MM.1S (cell line): ENCODE results near the gene FKBP2.
A peak's percentile ranks its signal among the peaks of the same experiment; 100 is the strongest.

ENCODE experiments used
- DNase-seq: peaks from one replicate; pipeline ENCODE4 v3.0.0-alpha.2; 2015
- H2AFZ ChIP-seq: fragments of 300-600 bp; sonication (generic); 2 replicates; pipeline ENCODE4 v1.6.0; 2016; ENCODE audit warnings: antibody characterized with exemption, low read length
- H3F3A ChIP-seq: fragments of 300-600 bp; sonication (generic); 2 replicates; pipeline ENCODE4 v1.6.1; 2016; ENCODE audit warnings: mild to moderate bottlenecking, antibody characterized with exemption, low read length, moderate library complexity, mixed read lengths; ENCODE audit not compliant: insufficient read depth
- H3K27ac ChIP-seq: fragments of 300-600 bp; sonication (generic); 2 replicates; pipeline ENCODE4 v1.5.1; 2016; ENCODE audit warnings: mild to moderate bottlenecking, low read length
- H3K27me3 ChIP-seq: fragments of 300-600 bp; sonication (generic); replicated peaks from 2 replicates; pipeline ENCODE4 v1.6.0; 2016; ENCODE audit warnings: low read length; ENCODE audit not compliant: insufficient read depth
- H3K36me3 ChIP-seq: fragments of 300-600 bp; sonication (generic); replicated peaks from 2 replicates; pipeline ENCODE4 v1.6.1; 2016; ENCODE audit warnings: mild to moderate bottlenecking, low read length, mixed read lengths; ENCODE audit not compliant: insufficient read depth
- H3K4me1 ChIP-seq: fragments of 300-600 bp; sonication (generic); 2 replicates; pipeline ENCODE4 v1.6.1; 2016; ENCODE audit warnings: low read length, mixed read lengths
- H3K4me2 ChIP-seq: fragments of 300-600 bp; sonication (generic); 2 replicates; pipeline ENCODE4 v1.6.0; 2016; ENCODE audit warnings: low read depth, low read length
- H3K4me3 ChIP-seq: fragments of 300-600 bp; sonication (generic); 2 replicates; pipeline ENCODE4 v1.5.1; 2016; ENCODE audit warnings: low read length, mixed read lengths
- H3K79me2 ChIP-seq: fragments of 300-600 bp; sonication (generic); 2 replicates; pipeline ENCODE4 v1.6.1; 2016; ENCODE audit warnings: mixed run types, low read length, mixed read lengths
- H3K9ac ChIP-seq: fragments of 300-600 bp; sonication (generic); 2 replicates; pipeline ENCODE4 v1.6.1; 2016; ENCODE audit warnings: low read length, mixed read lengths
- H3K9me2 ChIP-seq: fragments of 300-600 bp; sonication (generic); replicated peaks from 2 replicates; pipeline ENCODE4 v1.6.1; 2016; ENCODE audit warnings: mild to moderate bottlenecking, low read length, mixed read lengths; ENCODE audit not compliant: insufficient read depth
- H3K9me3 ChIP-seq: fragments of 300-600 bp; sonication (generic); replicated peaks from 2 replicates; pipeline ENCODE4 v1.6.1; 2016; ENCODE audit warnings: mild to moderate bottlenecking, low read length, mixed read lengths; ENCODE audit not compliant: insufficient read depth
- H4K20me1 ChIP-seq: fragments of 300-600 bp; sonication (generic); 2 replicates; pipeline ENCODE4 v1.6.1; 2016; ENCODE audit warnings: mild to moderate bottlenecking, low read length, moderate library complexity, mixed read lengths; ENCODE audit not compliant: insufficient read depth
- EZH2 ChIP-seq: fragments of 300-600 bp; sonication (generic); optimal IDR thresholded peaks from 2 replicates; pipeline ENCODE3; 2017; ENCODE audit warnings: low read depth, mild to moderate bottlenecking, antibody characterized with exemption, low read length, mixed read lengths
- EZH2phosphoT487 ChIP-seq: fragments of 300-600 bp; sonication (generic); IDR thresholded peaks from 2 replicates; pipeline ENCODE4 v1.6.1; 2018; ENCODE audit warnings: antibody characterized with exemption, low read length
- TF ChIP-seq, protein P1 (sequence below): fragments of 300-600 bp; sonication (generic); IDR thresholded peaks from 2 replicates; pipeline ENCODE4 v1.5.1; 2016; ENCODE audit warnings: antibody characterized with exemption, low read length, mixed read lengths

Gene FKBP2

DNA sequence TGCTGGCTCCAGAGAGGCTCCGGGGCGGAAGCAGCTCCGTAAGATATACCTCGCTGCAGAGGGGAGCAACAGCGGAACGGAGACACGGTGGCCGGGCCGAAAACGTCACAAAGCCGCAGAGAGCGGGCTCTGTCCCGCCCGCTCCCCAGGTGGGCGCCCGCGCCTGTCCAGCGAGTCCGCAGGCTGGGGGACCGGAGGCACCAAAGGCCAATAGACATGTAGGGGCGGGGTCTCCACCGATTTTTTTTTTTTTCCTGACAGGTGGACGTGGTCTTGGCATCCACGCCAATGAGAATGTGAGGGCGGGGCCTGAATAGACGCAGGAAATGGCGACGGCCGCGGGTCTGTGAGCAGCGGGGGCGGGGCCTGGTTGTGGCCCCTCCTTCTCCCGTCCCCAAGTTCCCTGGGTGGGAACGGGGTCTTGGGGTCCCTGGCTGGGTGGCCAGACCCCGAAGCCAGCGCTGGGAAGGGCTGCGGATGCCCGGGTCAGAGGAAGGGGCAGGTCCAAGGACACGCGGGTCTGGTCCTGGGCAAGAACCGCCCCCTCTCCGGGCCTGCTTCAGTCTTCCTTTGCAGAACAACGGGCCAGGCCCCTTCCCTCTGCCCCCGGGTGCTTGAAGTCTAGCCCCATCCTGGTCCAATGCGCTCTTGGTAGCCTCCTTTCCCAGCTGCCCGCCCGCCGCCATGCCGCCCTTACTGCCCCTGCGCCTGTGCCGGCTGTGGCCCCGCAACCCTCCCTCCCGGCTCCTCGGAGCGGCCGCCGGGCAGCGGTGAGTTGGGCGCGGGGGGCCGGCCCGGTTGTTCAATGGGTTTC is 10.5 kb upstream of the FKBP2 start, which contains the start of gene DNAJC4:
DNAJC4 (plus strand) TSS at position 378 of the 814 bp plus-strand sequence; CDS start at position 685, 307 bp downstream.
- Histone ChIP-seq H3K36me3 (no peaks in the 10 kb centered on the region), H3K9ac (peak within 1 kb of the TSS; percentile 89), H3K27me3 (no peaks in the 10 kb centered on the region), H3F3A (peaks cover 10% of the 10 kb centered on the region), H3K4me3 (peak within 1 kb of the TSS; percentile 97), H3K27ac (peak within 1 kb of the TSS; percentile 51; the same call in 1 of the 2 replicates), H3K9me2 (no peaks in the 10 kb centered on the region), H3K9me3 (no peaks in the 10 kb centered on the region), H2AFZ (peak within 1 kb of the TSS; percentile 78), H3K4me1 (peaks cover 14% of the 10 kb centered on the region), H4K20me1 (no peaks in the 10 kb centered on the region), H3K4me2 (peak within 1 kb of the TSS; percentile 85), H3K79me2 (peaks cover 31% of the 10 kb centered on the region)
- TF ChIP-seq EZH2phosphoT487 (no peak), EZH2 (no peak)
- peak; percentile 97 for DNase-seq

DNA sequence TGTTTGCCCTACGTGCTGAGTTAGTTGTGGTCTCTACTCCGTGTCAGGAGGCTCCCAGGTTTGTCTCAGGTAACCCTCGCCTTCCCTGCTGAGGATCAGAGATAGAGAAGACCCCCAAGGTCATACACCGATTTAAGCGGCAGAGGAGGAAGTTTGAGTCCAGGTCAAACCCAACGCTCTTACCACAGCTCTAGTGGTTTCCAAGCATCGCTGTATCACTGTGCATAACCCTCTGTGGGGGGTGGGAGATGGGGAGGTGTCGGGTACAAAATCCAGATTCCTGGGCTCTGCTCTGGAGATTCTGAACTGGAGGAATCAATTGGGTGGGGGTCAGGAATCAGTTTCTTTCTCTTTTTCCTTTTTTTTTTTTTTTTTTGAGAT is 9.9 kb upstream of the FKBP2 start:
- H3F3A ChIP-seq: peaks cover 10% of the 10 kb centered on the region
- TF ChIP-seq EZH2phosphoT487: no peak
- TF ChIP-seq EZH2: no peak
- TF ChIP-seq, protein P1, sequence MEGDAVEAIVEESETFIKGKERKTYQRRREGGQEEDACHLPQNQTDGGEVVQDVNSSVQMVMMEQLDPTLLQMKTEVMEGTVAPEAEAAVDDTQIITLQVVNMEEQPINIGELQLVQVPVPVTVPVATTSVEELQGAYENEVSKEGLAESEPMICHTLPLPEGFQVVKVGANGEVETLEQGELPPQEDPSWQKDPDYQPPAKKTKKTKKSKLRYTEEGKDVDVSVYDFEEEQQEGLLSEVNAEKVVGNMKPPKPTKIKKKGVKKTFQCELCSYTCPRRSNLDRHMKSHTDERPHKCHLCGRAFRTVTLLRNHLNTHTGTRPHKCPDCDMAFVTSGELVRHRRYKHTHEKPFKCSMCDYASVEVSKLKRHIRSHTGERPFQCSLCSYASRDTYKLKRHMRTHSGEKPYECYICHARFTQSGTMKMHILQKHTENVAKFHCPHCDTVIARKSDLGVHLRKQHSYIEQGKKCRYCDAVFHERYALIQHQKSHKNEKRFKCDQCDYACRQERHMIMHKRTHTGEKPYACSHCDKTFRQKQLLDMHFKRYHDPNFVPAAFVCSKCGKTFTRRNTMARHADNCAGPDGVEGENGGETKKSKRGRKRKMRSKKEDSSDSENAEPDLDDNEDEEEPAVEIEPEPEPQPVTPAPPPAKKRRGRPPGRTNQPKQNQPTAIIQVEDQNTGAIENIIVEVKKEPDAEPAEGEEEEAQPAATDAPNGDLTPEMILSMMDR: no peak
- peak overlapping the region; percentile 89 for H3K9ac ChIP-seq
- no peaks in the 10 kb centered on the region for H3K9me2 ChIP-seq
- no peak for DNase-seq
- no peaks in the 10 kb centered on the region for H4K20me1 ChIP-seq
- peaks cover 14% of the 10 kb centered on the region for H3K4me1 ChIP-seq
- H3K79me2 ChIP-seq: peaks cover 31% of the 10 kb centered on the region
- peak overlapping the region; percentile 51; the same call in 1 of the 2 replicates for H3K27ac ChIP-seq
- H3K9me3 ChIP-seq: no peaks in the 10 kb centered on the region
- H3K4me3 ChIP-seq: peak overlapping the region; percentile 97
- no peaks in the 10 kb centered on the region for H3K27me3 ChIP-seq
- no peaks in the 10 kb centered on the region for H3K36me3 ChIP-seq
- H3K4me2 ChIP-seq: peak overlapping the region; percentile 85
- H2AFZ ChIP-seq: peak overlapping the region; percentile 78

DNA sequence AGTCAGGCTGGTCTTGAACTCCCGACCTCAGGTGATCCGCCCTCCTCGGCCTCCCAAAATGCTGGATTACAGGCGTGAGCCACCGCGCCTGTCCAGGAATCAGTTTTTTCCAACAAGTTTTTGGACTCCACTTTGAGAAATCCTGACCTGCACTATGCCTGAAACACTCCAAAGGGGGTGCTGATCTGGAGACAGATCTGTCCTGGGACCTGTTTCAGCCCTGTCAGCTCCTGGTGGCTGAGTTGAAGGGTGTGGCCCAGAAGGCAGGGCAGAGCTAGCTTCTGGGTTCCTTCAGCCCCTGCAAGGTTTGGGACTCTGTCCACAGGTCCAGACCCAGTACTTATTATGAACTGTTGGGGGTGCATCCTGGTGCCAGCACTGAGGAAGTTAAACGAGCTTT is 9.3 kb upstream of the FKBP2 start:
- peaks cover 14% of the 10 kb centered on the region for H3K4me1 ChIP-seq
- peaks cover 29% of the 10 kb centered on the region for H3K79me2 ChIP-seq
- no peak overlapping the region for H3K27ac ChIP-seq
- peaks cover 10% of the 10 kb centered on the region for H3F3A ChIP-seq
- H3K9ac ChIP-seq: no peak overlapping the region
- no peaks in the 10 kb centered on the region for H4K20me1 ChIP-seq
- no peak for DNase-seq
- H3K9me3 ChIP-seq: no peaks in the 10 kb centered on the region
- no peaks in the 10 kb centered on the region for H3K36me3 ChIP-seq
- no peaks in the 10 kb centered on the region for H3K27me3 ChIP-seq
- no peak overlapping the region for H3K4me2 ChIP-seq
- H3K9me2 ChIP-seq: no peaks in the 10 kb centered on the region
- TF ChIP-seq EZH2 (no peak), EZH2phosphoT487 (no peak)
- TF ChIP-seq, protein P1: no peak
- no peak overlapping the region for H3K4me3 ChIP-seq
- no peak overlapping the region for H2AFZ ChIP-seq
